GM12874 (cell line): ENCODE data around the gene STX10.

Source experiments
- CTCF ChIP-seq: IDR thresholded peaks from 2 replicates; pipeline ENCODE4 v1.5.1; 2011; ENCODE audit warnings: low read depth, mild to moderate bottlenecking, control low read depth, low read length, moderate library complexity; ENCODE audit not compliant: insufficient read depth

STX10 gene

GRCh38 chr19:13150187-13150930 lies at the start of gene STX10, which contains the start of gene IER2:
STX10 (minus strand) TSS chr19:13150375; CDS start chr19:13150173, 202 bp downstream.
IER2 (plus strand) TSS chr19:13150411; CDS start chr19:13153187, 2,776 bp downstream.
- peak; percentile 53 for TF ChIP-seq CTCF

- TF ChIP-seq CTCF: no peak
Observed at GRCh38 chr19:13198634-13199033, 48.5 kb upstream of the STX10 start.

- peak; percentile 49; the same call in 1 of the 2 replicates for TF ChIP-seq CTCF
Observed at GRCh38 chr19:13195678-13196077, 45.5 kb upstream of the STX10 start.

GRCh38 chr19:13190781-13191540 lies 40.8 kb upstream of the STX10 start:
- no peak for TF ChIP-seq CTCF

GRCh38 chr19:13189600-13189999 lies 39.4 kb upstream of the STX10 start:
- TF ChIP-seq CTCF: no peak

- no peak for TF ChIP-seq CTCF
Observed at GRCh38 chr19:13187419-13187818, 37.2 kb upstream of the STX10 start.

GRCh38 chr19:13181747-13182388 lies 31.7 kb upstream of the STX10 start:
- no peak for TF ChIP-seq CTCF
